AG09309 (cell line): ENCODE measurements around the gene LSP1.

ENCODE experiments used
- DNase-seq: peaks from one replicate; pipeline ENCODE4 v3.0.0-alpha.2; 2010; ENCODE audit warnings: low read depth
- H3K4me3 ChIP-seq: 2 replicates; pipeline ENCODE4 v1.5.1; 2011; ENCODE audit warnings: mild to moderate bottlenecking, low read depth, low read length, moderate library complexity; ENCODE audit not compliant: control insufficient read depth
- CTCF ChIP-seq: IDR thresholded peaks from 2 replicates; pipeline ENCODE4 v1.5.1; 2011; ENCODE audit warnings: mild to moderate bottlenecking, low read depth, low read length, inconsistent platforms; ENCODE audit not compliant: insufficient read depth, control insufficient read depth; ENCODE audit errors: missing control alignments

LSP1 gene

DNA sequence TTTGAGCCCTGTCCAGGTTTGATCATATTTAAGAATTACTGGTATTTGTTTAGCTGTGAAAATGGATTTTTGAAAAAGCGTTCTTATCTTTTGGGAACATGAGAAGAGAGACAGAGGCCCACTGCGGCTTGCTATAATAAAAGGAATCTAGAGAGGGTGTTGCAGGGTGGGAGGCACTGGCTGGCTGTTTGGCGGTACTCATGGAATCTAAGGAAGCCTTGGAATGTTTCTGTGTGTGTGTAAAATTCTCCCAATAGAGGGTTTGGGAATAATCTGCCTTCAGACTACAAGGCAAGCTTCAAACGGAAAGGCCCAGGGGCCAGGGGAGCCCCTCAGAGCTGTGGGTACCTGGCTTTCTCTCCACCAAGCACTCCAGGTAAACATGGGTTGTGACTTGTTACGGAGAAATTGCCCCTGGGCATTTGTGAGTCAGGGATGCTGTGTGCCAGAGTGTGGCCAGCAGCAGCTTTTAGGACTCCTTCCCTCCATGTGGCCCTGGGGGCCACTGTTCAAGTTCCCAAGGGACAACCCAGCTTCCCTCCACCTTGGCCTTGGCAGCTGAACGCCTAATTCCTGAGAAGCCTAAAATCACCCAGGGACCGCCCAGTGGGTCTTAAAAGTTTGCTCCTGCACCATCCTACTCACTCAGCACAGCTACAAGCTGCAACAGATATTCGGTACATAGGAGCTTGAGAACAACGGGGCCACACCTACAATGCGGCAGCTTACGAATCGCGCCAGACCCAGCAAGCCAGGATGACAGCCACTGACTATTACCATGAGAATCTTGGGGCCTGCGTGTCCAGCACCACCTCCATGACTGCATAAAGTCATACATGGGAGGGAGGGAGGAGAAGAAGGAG, 32.2 kb upstream of the LSP1 start:
- H3K4me3 ChIP-seq: no peak overlapping the region
- TF ChIP-seq CTCF: no peak
- DNase-seq: peak; percentile 20

DNA sequence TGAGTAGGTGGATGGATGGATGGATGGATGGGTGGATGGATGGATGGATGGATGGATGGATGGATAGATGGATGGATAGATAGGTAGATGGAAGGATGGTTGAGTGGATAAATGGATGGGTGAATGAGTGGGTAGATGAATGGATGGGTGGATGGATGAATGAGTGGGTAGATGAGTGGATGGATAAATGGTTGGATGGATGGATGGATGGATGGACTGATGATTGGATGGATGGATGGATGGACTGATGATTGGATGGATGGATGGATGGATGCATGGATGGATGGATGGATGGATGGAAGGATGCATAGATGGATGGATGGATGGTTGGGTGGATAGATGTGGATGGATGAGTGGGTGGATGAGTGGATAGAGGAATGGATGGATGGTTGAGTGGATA, 31.3 kb upstream of the LSP1 start:
- no peak for DNase-seq
- no peak for TF ChIP-seq CTCF
- no peak overlapping the region for H3K4me3 ChIP-seq

DNA sequence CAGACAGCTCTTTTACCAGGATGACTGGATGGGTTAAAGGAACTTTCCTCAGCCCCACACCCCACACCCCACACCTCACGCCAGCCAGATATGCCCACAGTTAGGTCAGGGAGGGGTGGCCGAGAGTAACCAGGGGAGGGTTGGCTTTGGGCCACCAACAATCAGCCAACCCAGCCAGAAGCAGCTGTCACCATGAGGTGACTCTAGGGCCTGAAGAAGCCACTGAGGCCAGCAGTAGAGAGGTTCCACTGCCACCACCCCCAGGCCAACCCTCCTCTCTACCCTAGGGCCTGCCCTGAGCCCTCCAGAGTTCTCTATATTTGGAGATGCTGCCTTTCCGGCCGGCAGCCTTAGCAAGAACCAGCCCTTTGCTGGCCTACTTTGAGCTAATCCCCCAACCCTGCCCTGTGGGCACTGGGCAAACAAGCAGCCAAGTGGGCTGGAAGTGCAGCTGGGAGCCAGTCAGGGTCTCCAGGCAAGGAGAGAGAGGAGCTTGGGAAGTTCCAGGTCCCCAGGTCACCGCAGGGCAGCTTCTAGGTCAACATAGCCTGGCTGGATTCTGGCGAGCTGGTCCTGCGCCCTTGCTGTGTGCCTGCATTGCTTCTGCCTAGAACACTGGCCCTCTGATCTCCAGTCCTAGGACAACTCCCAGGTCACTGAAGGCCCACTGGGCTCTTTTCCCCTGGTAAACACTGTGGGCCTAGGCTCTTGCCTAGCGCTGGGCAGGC, 30.1 kb upstream of the LSP1 start:
- no peak for TF ChIP-seq CTCF
- no peak overlapping the region for H3K4me3 ChIP-seq
- DNase-seq: no peak

GRCh38 chr11:1823376-1824220, 29.3 kb upstream of the LSP1 start:
- no peak for TF ChIP-seq CTCF
- H3K4me3 ChIP-seq: no peak overlapping the region
- DNase-seq: no peak

DNA sequence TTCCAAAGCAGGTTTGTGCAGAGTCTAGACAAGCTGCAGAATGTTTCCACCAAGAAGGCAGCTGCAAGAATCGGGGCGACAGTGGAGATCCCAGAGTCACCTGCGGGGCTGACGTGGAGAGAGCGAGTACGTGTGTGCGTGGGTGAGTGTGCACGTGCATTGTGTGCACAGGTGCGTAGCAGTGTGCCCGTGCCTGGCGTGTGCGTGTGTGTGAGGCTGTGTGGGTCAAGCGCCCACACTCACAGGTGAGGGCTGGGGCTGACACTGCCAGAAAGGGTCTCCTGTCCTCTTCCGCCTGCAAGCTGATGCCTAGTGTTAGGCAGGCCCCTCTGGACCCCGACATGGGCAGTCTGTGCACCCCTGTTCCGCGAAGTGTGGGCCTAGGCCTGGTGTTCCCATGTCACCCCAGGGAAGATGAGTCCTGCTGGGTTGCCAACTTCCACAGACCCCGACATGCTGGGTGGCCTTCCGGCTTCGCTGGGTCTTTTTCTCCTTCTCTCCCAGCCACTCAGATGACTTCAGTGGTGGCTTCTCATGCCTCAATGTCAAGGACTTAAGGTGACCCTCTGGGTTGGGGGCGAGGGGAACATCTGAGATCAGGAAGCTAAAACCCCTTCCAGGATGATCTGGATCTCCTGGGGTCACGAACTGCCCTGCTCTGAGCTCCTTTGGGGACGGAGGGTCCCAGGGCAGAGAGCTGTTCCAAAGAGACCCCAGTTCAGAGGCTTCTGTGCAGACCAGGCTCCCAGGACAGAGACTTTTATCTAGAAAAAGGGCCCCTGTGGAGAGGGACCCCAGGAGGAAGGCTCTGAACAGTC, 28.5 kb upstream of the LSP1 start:
- no peak for TF ChIP-seq CTCF
- no peak overlapping the region for H3K4me3 ChIP-seq
- no peak for DNase-seq
